Activated naive CD8-positive, alpha-beta T cell treated with anti-CD3 and anti-CD28 coated beads, Interleukin-2, amount 10 ng/mL, durations not matched to agents 7 days and 5 days (primary cell): ENCODE measurements around the gene TEX35. TPM values are rescaled to one million over a fixed set of nuclear protein-coding genes. Genes with fewer than 3 reads are reported as not detected.
"Not testable (repeated sequence)": the region's sequence is repeated elsewhere in the genome, so short reads cannot be mapped to it uniquely, and the experiment has no call there.

Experiments
- ATAC-seq: fragments of 150-1000 bp; cut with Tn5 transposase; one replicate; pipeline ENCODE4 v1.10.0; 2021; ENCODE audit warnings: low read depth, moderate library complexity
- POLR2A ChIA-PET: fragments of 350-600 bp; sonication (Branson Sonifier 250); formaldehyde crosslinking; loops from one replicate; lab custom pipeline; 2021; ENCODE audit warnings: antibody characterized with exemption; lab: Charles Lee
- DNase-seq: peaks from one replicate; pipeline ENCODE4 v3.0.0; 2021
- H3K27ac Mint-ChIP-seq: one replicate; pipeline ENCODE4 v1.8.0; 2022; ENCODE audit warnings: mild to moderate bottlenecking, mixed read lengths
- H3K27me3 Mint-ChIP-seq: one replicate; pipeline ENCODE4 v1.8.0; 2022; ENCODE audit warnings: mild to moderate bottlenecking, moderate library complexity, mixed read lengths
- H3K36me3 Mint-ChIP-seq: one replicate; pipeline ENCODE4 v1.8.0; 2021; ENCODE audit warnings: mild to moderate bottlenecking, mixed read lengths
- H3K4me1 Mint-ChIP-seq: one replicate; pipeline ENCODE4 v1.8.0; 2021; ENCODE audit warnings: mixed read lengths
- H3K4me3 Mint-ChIP-seq: one replicate; pipeline ENCODE4 v1.8.0; 2022; ENCODE audit warnings: mild to moderate bottlenecking, moderate library complexity, mixed read lengths
- H3K9me3 Mint-ChIP-seq: one replicate; pipeline ENCODE4 v1.8.0; 2021; ENCODE audit warnings: mixed read lengths
- total RNA-seq, 2 experiments: library from RNA; stranded (reverse); gene quantifications; one replicate each; pipeline ENCODE4 v1.2.3, GENCODE V29; 2021

The TEX35 gene
- total RNA-seq, 2 experiments from 2014 or later = not detected

- H3K4me1 Mint-ChIP-seq = no peaks in the 10 kb centered on the region
- DNase-seq (no peak), ATAC-seq (no peak)
- no peaks in the 10 kb centered on the region for H3K9me3 Mint-ChIP-seq
- peaks cover 2% of the 10 kb centered on the region for H3K27me3 Mint-ChIP-seq
- POLR2A ChIA-PET = no interaction called here
- no peak overlapping the region for H3K4me3 Mint-ChIP-seq
- no peak overlapping the region for H3K27ac Mint-ChIP-seq
- H3K36me3 Mint-ChIP-seq = no peaks in the 10 kb centered on the region
Measured at GRCh38 chr1:178498896-178499675, 13.8 kb upstream of the TEX35 start.

DNA sequence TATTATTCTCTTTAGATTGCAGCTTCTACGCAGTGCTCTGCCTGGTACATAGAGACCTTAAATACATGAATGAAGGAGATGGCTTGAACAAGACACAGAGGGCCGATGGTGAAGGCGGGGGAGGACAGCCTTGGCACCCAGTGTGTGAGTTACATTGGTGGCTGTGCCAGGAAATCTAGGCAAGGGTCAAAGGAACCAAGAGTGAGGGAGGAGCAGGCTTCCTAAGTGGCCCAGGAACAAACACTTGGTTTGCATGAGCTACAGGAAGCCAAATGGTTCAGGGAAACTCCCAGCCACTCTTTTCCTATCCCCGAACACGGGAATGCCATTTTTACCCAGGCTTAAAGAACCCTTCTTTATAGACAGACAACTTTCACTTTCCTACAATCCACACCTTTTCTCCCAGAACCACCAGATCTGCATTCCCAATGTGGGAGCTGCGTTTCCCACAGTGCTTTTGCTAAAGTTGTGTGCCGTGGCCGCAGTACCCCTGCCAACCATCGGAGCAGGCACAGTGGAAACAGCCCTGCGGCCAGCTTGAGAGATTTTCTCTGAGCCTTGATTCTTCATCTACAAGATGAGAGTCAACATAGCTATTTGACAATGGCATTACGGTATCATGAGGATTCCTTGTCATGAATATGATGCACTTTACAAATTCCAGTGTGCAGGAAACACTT, 12.7 kb upstream of the TEX35 start:
- no peak overlapping the region for H3K27ac Mint-ChIP-seq
- POLR2A ChIA-PET = no interaction called here
- no peaks in the 10 kb centered on the region for H3K4me1 Mint-ChIP-seq

GRCh38 chr1:178500936-178501554, 11.9 kb upstream of the TEX35 start:
- POLR2A ChIA-PET = no interaction called here
- peaks cover 2% of the 10 kb centered on the region for H3K27me3 Mint-ChIP-seq
- no peaks in the 10 kb centered on the region for H3K36me3 Mint-ChIP-seq
- DNase-seq (no peak), ATAC-seq (no peak)
- H3K9me3 Mint-ChIP-seq = no peaks in the 10 kb centered on the region
- no peak overlapping the region for H3K27ac Mint-ChIP-seq
- no peaks in the 10 kb centered on the region for H3K4me1 Mint-ChIP-seq
- H3K4me3 Mint-ChIP-seq = no peak overlapping the region

More for the DNA sequence above, 12.7 kb upstream of the TEX35 start:
- Mint-ChIP-seq H3K4me3 (no peak overlapping the region), H3K27me3 (peaks cover 2% of the 10 kb centered on the region), H3K36me3 (no peaks in the 10 kb centered on the region), H3K9me3 (no peaks in the 10 kb centered on the region)
- ATAC-seq = no peak
- no peak for DNase-seq

DNA sequence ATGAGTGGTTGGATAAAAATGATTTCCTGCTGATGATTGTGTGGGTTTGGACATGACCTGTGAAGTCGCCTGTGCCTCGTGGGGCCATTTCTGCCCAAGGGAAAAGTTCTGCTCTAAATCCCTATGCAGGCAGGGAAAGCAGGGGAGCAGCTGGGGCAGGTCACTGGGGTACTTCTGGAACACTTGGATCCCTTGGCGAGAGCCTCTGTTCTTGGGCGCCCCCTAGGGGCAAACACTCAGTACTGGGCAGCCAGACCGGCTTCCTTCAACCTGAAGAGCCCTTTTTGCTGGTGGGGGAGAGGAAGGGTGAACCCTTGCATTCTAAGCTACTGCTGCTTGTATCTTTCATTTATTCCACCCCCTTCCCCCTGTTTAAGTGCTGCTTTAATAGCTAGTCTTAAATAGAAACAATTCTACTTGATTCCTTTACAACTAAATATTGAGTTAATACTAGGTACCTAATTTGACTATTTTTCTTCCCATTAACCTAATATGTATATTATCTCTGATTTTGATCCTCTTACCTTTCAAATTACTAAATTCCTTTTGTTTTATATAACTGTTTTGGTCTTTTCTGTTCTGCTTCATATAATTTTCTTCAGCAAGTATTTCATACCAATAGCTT, 11.1 kb upstream of the TEX35 start:
- H3K4me1 Mint-ChIP-seq = no peaks in the 10 kb centered on the region
- peak; percentile 80 for ATAC-seq
- H3K27me3 Mint-ChIP-seq = peaks cover 2% of the 10 kb centered on the region
- DNase-seq = peak; percentile 74
- no peak overlapping the region for H3K27ac Mint-ChIP-seq
- no peaks in the 10 kb centered on the region for H3K9me3 Mint-ChIP-seq
- H3K4me3 Mint-ChIP-seq = no peak overlapping the region
- POLR2A ChIA-PET = no interaction called here
- H3K36me3 Mint-ChIP-seq = no peaks in the 10 kb centered on the region

DNA sequence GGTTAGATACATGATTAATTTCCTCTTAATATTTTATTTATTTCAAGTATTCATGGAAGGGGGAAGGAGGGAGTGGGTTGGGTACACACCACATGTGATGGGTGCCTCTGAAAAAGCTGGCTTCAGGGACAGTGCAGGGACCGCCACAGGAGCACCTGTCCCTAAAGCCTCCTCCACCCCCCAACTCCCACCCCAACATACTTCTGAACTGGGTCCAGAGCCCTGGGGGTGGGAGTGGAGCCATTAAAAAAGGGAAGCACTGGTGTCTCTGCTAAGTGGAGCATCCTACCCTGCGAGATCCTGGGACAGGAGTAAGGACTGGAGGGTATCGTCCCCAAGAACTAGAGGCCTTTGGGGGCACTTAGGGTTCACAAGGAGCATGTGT, 10.6 kb upstream of the TEX35 start:
- H3K4me3 Mint-ChIP-seq = no peak overlapping the region
- ATAC-seq = no peak
- no peaks in the 10 kb centered on the region for H3K36me3 Mint-ChIP-seq
- H3K27ac Mint-ChIP-seq = no peak overlapping the region
- no peaks in the 10 kb centered on the region for H3K9me3 Mint-ChIP-seq
- no peaks in the 10 kb centered on the region for H3K4me1 Mint-ChIP-seq
- DNase-seq = no peak
- H3K27me3 Mint-ChIP-seq = peaks cover 2% of the 10 kb centered on the region
- POLR2A ChIA-PET = no interaction called here

DNA sequence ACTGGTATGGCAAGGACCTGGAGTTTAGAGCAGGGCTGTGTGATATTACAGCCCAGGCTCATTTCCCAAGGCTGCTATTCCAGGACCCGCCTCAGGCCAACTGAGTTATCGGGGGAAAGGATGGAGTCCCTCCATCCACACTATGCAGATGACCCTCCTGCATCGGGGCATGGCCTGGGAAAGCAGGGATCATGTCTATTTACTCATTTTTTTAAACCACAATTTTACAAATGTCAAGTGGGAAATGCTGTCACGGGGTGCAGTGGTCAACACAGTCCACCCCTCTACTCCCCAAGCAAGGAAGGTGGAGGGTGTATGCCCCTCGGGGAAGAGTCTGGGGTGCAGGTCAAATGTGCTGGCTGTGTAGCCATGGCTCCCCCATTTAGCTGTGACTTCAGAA, 10.1 kb upstream of the TEX35 start:
- no peak for ATAC-seq
- no peaks in the 10 kb centered on the region for H3K9me3 Mint-ChIP-seq
- H3K4me1 Mint-ChIP-seq = no peaks in the 10 kb centered on the region
- POLR2A ChIA-PET = no interaction called here
- H3K36me3 Mint-ChIP-seq = no peaks in the 10 kb centered on the region
- DNase-seq = no peak
- no peak overlapping the region for H3K4me3 Mint-ChIP-seq
- peaks cover 2% of the 10 kb centered on the region for H3K27me3 Mint-ChIP-seq
- no peak overlapping the region for H3K27ac Mint-ChIP-seq

- H3K27me3 Mint-ChIP-seq, POLR2A ChIA-PET, H3K27ac Mint-ChIP-seq, DNase-seq, H3K4me3 Mint-ChIP-seq, H3K9me3 Mint-ChIP-seq, ATAC-seq, H3K4me1 Mint-ChIP-seq, H3K36me3 Mint-ChIP-seq: not testable (repeated sequence)
Measured at GRCh38 chr1:178503316-178503715, 9.6 kb upstream of the TEX35 start.

DNA sequence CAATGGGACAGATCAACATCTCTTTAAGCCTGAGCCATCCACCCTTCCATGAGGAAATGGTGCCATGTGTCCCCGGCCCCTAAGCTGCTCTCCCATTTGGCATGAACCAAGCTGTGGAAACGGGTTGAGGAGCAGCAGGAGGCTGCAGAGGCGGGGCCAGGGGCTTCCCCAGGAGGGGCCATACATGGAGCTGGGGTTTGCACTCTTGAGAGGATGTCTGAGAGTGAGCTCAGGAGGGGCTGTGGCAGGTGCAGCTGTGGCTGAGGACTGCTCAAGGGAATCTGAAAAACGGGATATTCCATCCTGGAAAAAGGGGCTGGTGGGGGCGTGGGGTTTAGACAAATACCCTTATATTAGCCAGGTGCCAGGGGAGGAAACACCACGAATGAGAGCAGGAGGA, 9.1 kb upstream of the TEX35 start:
- no peaks in the 10 kb centered on the region for H3K36me3 Mint-ChIP-seq
- H3K27ac Mint-ChIP-seq = no peak overlapping the region
- H3K4me1 Mint-ChIP-seq = no peaks in the 10 kb centered on the region
- POLR2A ChIA-PET = no interaction called here
- ATAC-seq = no peak
- H3K9me3 Mint-ChIP-seq = no peaks in the 10 kb centered on the region
- H3K27me3 Mint-ChIP-seq = peaks cover 2% of the 10 kb centered on the region
- H3K4me3 Mint-ChIP-seq = no peak overlapping the region
- DNase-seq = no peak

- H3K4me3 Mint-ChIP-seq = no peak overlapping the region
- ATAC-seq = no peak
- no peak for DNase-seq
- no peaks in the 10 kb centered on the region for H3K9me3 Mint-ChIP-seq
- no peaks in the 10 kb centered on the region for H3K4me1 Mint-ChIP-seq
- no peaks in the 10 kb centered on the region for H3K36me3 Mint-ChIP-seq
- POLR2A ChIA-PET = no interaction called here
- no peak overlapping the region for H3K27ac Mint-ChIP-seq
- peaks cover 2% of the 10 kb centered on the region for H3K27me3 Mint-ChIP-seq
Measured at GRCh38 chr1:178504286-178504685, 8.6 kb upstream of the TEX35 start.

GRCh38 chr1:178506177-178506576, 6.7 kb upstream of the TEX35 start:
- DNase-seq (no peak), ATAC-seq (no peak)
- H3K36me3 Mint-ChIP-seq = no peaks in the 10 kb centered on the region
- no peaks in the 10 kb centered on the region for H3K9me3 Mint-ChIP-seq
- POLR2A ChIA-PET = no interaction called here
- H3K27me3 Mint-ChIP-seq = peaks cover 2% of the 10 kb centered on the region
- no peaks in the 10 kb centered on the region for H3K4me1 Mint-ChIP-seq
- H3K27ac Mint-ChIP-seq = no peak overlapping the region
- H3K4me3 Mint-ChIP-seq = no peak overlapping the region

DNA sequence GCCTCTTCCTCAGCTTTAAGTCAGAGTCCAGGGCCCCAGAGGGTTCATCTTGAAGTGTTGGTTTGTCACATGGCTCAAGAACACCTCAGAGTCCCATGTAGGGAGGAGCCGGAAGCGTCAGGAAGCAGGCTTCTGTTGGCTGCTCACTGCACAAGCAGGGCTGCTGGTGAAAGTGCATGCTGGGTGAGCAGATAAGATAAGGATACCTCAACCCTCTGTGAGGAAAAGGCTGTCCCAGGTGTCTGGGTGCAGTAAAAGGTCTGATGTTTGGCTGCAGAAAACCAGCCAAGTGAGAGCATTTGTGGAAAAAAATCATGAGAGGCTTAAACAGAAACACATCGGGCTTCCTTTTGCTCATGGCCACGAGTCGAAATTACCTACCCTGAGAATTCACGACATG, 6.2 kb upstream of the TEX35 start:
- ATAC-seq (no peak), DNase-seq (no peak)
- no peaks in the 10 kb centered on the region for H3K9me3 Mint-ChIP-seq
- peaks cover 1% of the 10 kb centered on the region for H3K27me3 Mint-ChIP-seq
- no peaks in the 10 kb centered on the region for H3K4me1 Mint-ChIP-seq
- no peaks in the 10 kb centered on the region for H3K36me3 Mint-ChIP-seq
- no peak overlapping the region for H3K27ac Mint-ChIP-seq
- POLR2A ChIA-PET = no interaction called here
- H3K4me3 Mint-ChIP-seq = no peak overlapping the region

- H3K36me3 Mint-ChIP-seq = no peaks in the 10 kb centered on the region
- ATAC-seq (no peak), DNase-seq (no peak)
- POLR2A ChIA-PET = no interaction called here
- no peaks in the 10 kb centered on the region for H3K4me1 Mint-ChIP-seq
- no peaks in the 10 kb centered on the region for H3K9me3 Mint-ChIP-seq
- no peak overlapping the region for H3K4me3 Mint-ChIP-seq
- no peaks in the 10 kb centered on the region for H3K27me3 Mint-ChIP-seq
- no peak overlapping the region for H3K27ac Mint-ChIP-seq
Measured at GRCh38 chr1:178509414-178510007, 3.4 kb upstream of the TEX35 start.

DNA sequence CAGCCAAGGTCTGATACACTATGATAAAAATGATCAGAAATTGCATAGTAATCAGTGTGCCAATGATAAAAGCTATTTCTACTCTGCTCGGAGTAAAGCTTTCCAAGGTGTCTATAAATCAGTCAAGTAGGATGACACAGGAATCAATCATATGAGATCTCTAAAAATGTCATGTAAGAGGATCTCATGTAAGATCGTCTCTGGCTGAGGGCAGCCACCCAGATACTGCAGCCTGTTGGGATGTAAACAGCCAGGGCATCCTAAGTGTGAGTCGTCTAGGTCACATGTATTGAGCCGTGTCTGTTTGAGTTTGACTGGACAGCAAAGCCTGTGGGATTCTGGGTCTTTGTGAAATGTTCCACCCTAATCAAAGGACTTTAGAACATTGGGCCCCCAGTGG, 2.8 kb upstream of the TEX35 start:
- no peak for ATAC-seq
- H3K36me3 Mint-ChIP-seq = no peaks in the 10 kb centered on the region
- no peaks in the 10 kb centered on the region for H3K27me3 Mint-ChIP-seq
- H3K9me3 Mint-ChIP-seq = no peaks in the 10 kb centered on the region
- POLR2A ChIA-PET = no interaction called here
- H3K4me1 Mint-ChIP-seq = no peaks in the 10 kb centered on the region
- H3K27ac Mint-ChIP-seq = no peak overlapping the region
- no peak overlapping the region for H3K4me3 Mint-ChIP-seq
- no peak for DNase-seq
